Measurements from ENCODE around the gene MAT2A. TPM values are rescaled to one million over a fixed set of nuclear protein-coding genes. Genes with fewer than 3 reads are reported as not detected.

Gene MAT2A
- total RNA-seq, 1 experiment from 2014 or later = 250 TPM

DNA sequence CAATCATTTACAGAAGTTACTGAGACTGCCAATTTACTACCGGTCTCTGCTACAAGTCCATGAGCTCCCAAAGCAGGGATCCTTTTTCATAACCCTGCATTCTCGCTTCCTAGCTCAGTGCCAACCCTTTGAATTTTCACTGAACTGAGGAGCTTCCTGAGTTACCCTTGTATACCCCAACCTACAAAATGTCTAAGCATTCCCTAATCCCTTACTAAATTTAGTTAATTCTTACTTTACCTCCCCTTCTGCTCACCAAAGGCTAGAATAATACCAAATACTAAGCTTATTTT lies 9.6 kb downstream of the MAT2A start:
- ChIA-PET POLR2A (interaction anchor here (0.5 to 1.6 kb wide), 5 partner anchors 10 to 212 kb away, joined by 3 to 5 read pairs (median 4); partner anchors contain the start of genes GGCX, MAT2A and SH2D6), CTCF (interaction anchor here (0.6 to 2.2 kb wide), 3 partner anchors 9 to 128 kb away, joined by 3 to 8 read pairs (median 4); partner anchors contain the start of gene VAMP8)
- no peak overlapping the region for H3K4me3 Mint-ChIP-seq (ENCODE audit: unreplicated experiment)
- peaks cover 5% of the 10 kb centered on the region; the same call in 1 of the 2 replicates for H3K36me3 ChIP-seq (ENCODE audit: control insufficient read depth, insufficient read depth, low read length)
- no peak overlapping the region for H3K27ac Mint-ChIP-seq (ENCODE audit: unreplicated experiment)
- intact Hi-C loops (cut with micrococcal nuclease; ENCODE audit: unreplicated experiment) = no loop called here
- no peak for TF ChIP-seq CTCF (IDR thresholded peaks at IDR 0.05; ENCODE audit: insufficient read depth in 1 of 2, low read depth in 1 of 2, low read length in 1 of 2, severe bottlenecking in 1 of 2, unreplicated experiment in 1 of 2)
- H3K4me1 ChIP-seq = no peaks in the 10 kb centered on the region
- H3K27me3 ChIP-seq (replicated peaks; ENCODE audit: control insufficient read depth, insufficient read depth, low read length) = no peaks in the 10 kb centered on the region
- no peaks in the 10 kb centered on the region for H3K27me3 Mint-ChIP-seq (ENCODE audit: insufficient read depth, unreplicated experiment)
- no peaks in the 10 kb centered on the region for H3K9me3 Mint-ChIP-seq (ENCODE audit: unreplicated experiment)
- peaks cover 95% of the 10 kb centered on the region for H3K36me3 Mint-ChIP-seq (ENCODE audit: insufficient read depth, unreplicated experiment)
- H3K9me3 ChIP-seq = no peaks in the 10 kb centered on the region
- BruUV-seq (replicated peaks) = no TSS peak
- H3K4me3 ChIP-seq (ENCODE audit: low read depth, low read length) = no peak overlapping the region
- peaks cover 8% of the 10 kb centered on the region for H3K4me1 Mint-ChIP-seq (ENCODE audit: low read depth, unreplicated experiment)
- no peak for DNase-seq

- no peaks in the 10 kb centered on the region for H3K9me3 ChIP-seq
- H3K27ac Mint-ChIP-seq (ENCODE audit: unreplicated experiment) = no peak overlapping the region
- peaks cover 6% of the 10 kb centered on the region; the same call in 1 of the 2 replicates for H3K36me3 ChIP-seq (ENCODE audit: control insufficient read depth, insufficient read depth, low read length)
- H3K36me3 Mint-ChIP-seq (ENCODE audit: insufficient read depth, unreplicated experiment) = peaks cover 95% of the 10 kb centered on the region
- intact Hi-C loops (cut with micrococcal nuclease; ENCODE audit: unreplicated experiment) = no loop called here
- CTCF ChIA-PET = interaction anchor here (1.2 to 2.2 kb wide), 2 partner anchors 9 to 128 kb away, joined by 4 to 8 read pairs; no protein-coding TSS in a partner anchor
- BruUV-seq (replicated peaks) = no TSS peak
- no peaks in the 10 kb centered on the region for H3K9me3 Mint-ChIP-seq (ENCODE audit: unreplicated experiment)
- peaks cover 5% of the 10 kb centered on the region for H3K4me1 Mint-ChIP-seq (ENCODE audit: low read depth, unreplicated experiment)
- DNase-seq = no peak
- no peaks in the 10 kb centered on the region for H3K27me3 Mint-ChIP-seq (ENCODE audit: insufficient read depth, unreplicated experiment)
- POLR2A ChIA-PET = interaction anchor here (0.5 to 3.6 kb wide), 7 partner anchors 10 to 213 kb away, joined by 3 to 32 read pairs (median 4); partner anchors contain the start of genes GGCX, MAT2A, SH2D6 and VAMP8
- H3K4me3 ChIP-seq (ENCODE audit: low read depth, low read length) = no peak overlapping the region
- TF ChIP-seq CTCF (IDR thresholded peaks at IDR 0.05; ENCODE audit: insufficient read depth in 1 of 2, low read depth in 1 of 2, low read length in 1 of 2, severe bottlenecking in 1 of 2, unreplicated experiment in 1 of 2) = no peak
- H3K4me3 Mint-ChIP-seq (ENCODE audit: unreplicated experiment) = no peak overlapping the region
- no peaks in the 10 kb centered on the region for H3K4me1 ChIP-seq
- no peaks in the 10 kb centered on the region for H3K27me3 ChIP-seq (replicated peaks; ENCODE audit: control insufficient read depth, insufficient read depth, low read length)
Measured at GRCh38 chr2:85549095-85549494, 10.1 kb downstream of the MAT2A start.

GRCh38 chr2:85549826-85550225 lies 10.9 kb downstream of the MAT2A start:
- no peak for TF ChIP-seq CTCF (IDR thresholded peaks at IDR 0.05; ENCODE audit: insufficient read depth in 1 of 2, low read depth in 1 of 2, low read length in 1 of 2, severe bottlenecking in 1 of 2, unreplicated experiment in 1 of 2)
- no TSS peak for BruUV-seq (replicated peaks)
- Histone ChIP-seq H3K4me3 (ENCODE audit: low read depth, low read length) (no peak overlapping the region), H3K4me1 (no peaks in the 10 kb centered on the region), H3K27me3 (replicated peaks; ENCODE audit: control insufficient read depth, insufficient read depth, low read length) (no peaks in the 10 kb centered on the region), H3K36me3 (ENCODE audit: control insufficient read depth, insufficient read depth, low read length) (peaks cover 7% of the 10 kb centered on the region; the same call in 1 of the 2 replicates), H3K9me3 (no peaks in the 10 kb centered on the region)
- POLR2A ChIA-PET = interaction anchor here (0.6 to 3.6 kb wide), 4 partner anchors 11 to 181 kb away, joined by 3 to 32 read pairs (median 5); partner anchors contain the start of genes MAT2A and VAMP8
- CTCF ChIA-PET = no interaction called here
- no peak overlapping the region for H3K27ac Mint-ChIP-seq (ENCODE audit: unreplicated experiment)
- H3K4me1 Mint-ChIP-seq (ENCODE audit: low read depth, unreplicated experiment) = no peaks in the 10 kb centered on the region
- peaks cover 93% of the 10 kb centered on the region for H3K36me3 Mint-ChIP-seq (ENCODE audit: insufficient read depth, unreplicated experiment)
- no peak overlapping the region for H3K4me3 Mint-ChIP-seq (ENCODE audit: unreplicated experiment)
- DNase-seq = no peak
- H3K9me3 Mint-ChIP-seq (ENCODE audit: unreplicated experiment) = no peaks in the 10 kb centered on the region
- intact Hi-C loops (cut with micrococcal nuclease; ENCODE audit: unreplicated experiment) = loop anchor here (5.0 kb wide), 1 partner anchor 483 kb away; no protein-coding TSS in a partner anchor
- H3K27me3 Mint-ChIP-seq (ENCODE audit: insufficient read depth, unreplicated experiment) = no peaks in the 10 kb centered on the region

Data from Caco-2 (cell line).